BJ (cell line): ENCODE measurements around the gene BLTP3B. TPM values are rescaled to one million over a fixed set of nuclear protein-coding genes. Genes with fewer than 3 reads are reported as not detected.
"Not testable (repeated sequence)": the region's sequence is repeated elsewhere in the genome, so short reads cannot be mapped to it uniquely, and the experiment has no call there.

Experiments used
- CTCF ChIA-PET: fragments of 350-600 bp; formaldehyde crosslinking; extraction: SDS; loops from one replicate; lab custom pipeline; 2021; ENCODE audit warnings: antibody characterized with exemption, inconsistent platforms; lab: Yijun Ruan, JAX
- POLR2A ChIA-PET: fragments of 300-600 bp; sonication (Branson Sonifier 250); formaldehyde crosslinking; extraction: SDS; loops from one replicate; lab custom pipeline; 2021; ENCODE audit warnings: antibody characterized with exemption; lab: Charles Lee
- DNase-seq: peaks from one replicate; pipeline ENCODE4 v3.0.0-alpha.2; 2011; ENCODE audit warnings: low read depth
- H3K27me3 ChIP-seq: 2 replicates; pipeline ENCODE4 v1.6.0; 2011; ENCODE audit warnings: low read length; ENCODE audit not compliant: control insufficient read depth, insufficient read depth
- H3K36me3 ChIP-seq: 2 replicates; pipeline ENCODE4 v1.5.1; 2011; ENCODE audit warnings: low read length; ENCODE audit not compliant: control insufficient read depth, insufficient read depth
- H3K4me3 ChIP-seq: 2 replicates; pipeline ENCODE4 v1.5.1; 2011; ENCODE audit warnings: low read depth, mild to moderate bottlenecking, control low read depth, low read length
- polyA plus RNA-seq: library from polyadenylated mRNA; depleted of rRNA; stranded (reverse); fragments of >200 nt; gene quantifications from 2 replicates; pipeline ENCODE4 v1.2.3, GENCODE V29; 2011
- TF ChIP-seq, protein P1 (sequence below): IDR thresholded peaks from 2 replicates; pipeline ENCODE4 v1.5.1; 2011; ENCODE audit warnings: low read depth, mild to moderate bottlenecking, control low read depth, inconsistent platforms, low read length, moderate library complexity; ENCODE audit not compliant: insufficient read depth

The BLTP3B gene
- polyA plus RNA-seq, 1 experiment, result 11.9 TPM

GRCh38 chr12:100186071-100186470, 43.4 kb upstream of the BLTP3B start:
- CTCF ChIA-PET, result interaction anchor here (1.0 to 1.6 kb wide), 3 partner anchors 14 to 57 kb away, joined by 3 to 4 read pairs (median 3); partner anchors contain the start of gene ACTR6
- TF ChIP-seq, protein P1, sequence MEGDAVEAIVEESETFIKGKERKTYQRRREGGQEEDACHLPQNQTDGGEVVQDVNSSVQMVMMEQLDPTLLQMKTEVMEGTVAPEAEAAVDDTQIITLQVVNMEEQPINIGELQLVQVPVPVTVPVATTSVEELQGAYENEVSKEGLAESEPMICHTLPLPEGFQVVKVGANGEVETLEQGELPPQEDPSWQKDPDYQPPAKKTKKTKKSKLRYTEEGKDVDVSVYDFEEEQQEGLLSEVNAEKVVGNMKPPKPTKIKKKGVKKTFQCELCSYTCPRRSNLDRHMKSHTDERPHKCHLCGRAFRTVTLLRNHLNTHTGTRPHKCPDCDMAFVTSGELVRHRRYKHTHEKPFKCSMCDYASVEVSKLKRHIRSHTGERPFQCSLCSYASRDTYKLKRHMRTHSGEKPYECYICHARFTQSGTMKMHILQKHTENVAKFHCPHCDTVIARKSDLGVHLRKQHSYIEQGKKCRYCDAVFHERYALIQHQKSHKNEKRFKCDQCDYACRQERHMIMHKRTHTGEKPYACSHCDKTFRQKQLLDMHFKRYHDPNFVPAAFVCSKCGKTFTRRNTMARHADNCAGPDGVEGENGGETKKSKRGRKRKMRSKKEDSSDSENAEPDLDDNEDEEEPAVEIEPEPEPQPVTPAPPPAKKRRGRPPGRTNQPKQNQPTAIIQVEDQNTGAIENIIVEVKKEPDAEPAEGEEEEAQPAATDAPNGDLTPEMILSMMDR, result no peak
- DNase-seq, result no peak
- Histone ChIP-seq H3K27me3 (no peaks in the 10 kb centered on the region), H3K4me3 (no peak overlapping the region), H3K36me3 (no peaks in the 10 kb centered on the region)
- POLR2A ChIA-PET, result no interaction called here

- H3K36me3 ChIP-seq, result no peaks in the 10 kb centered on the region
- ChIA-PET CTCF (interaction anchor here (1.0 to 2.2 kb wide), 5 partner anchors 10 to 56 kb away, joined by 3 to 6 read pairs (median 3); partner anchors contain the start of gene ACTR6), POLR2A (no interaction called here)
- TF ChIP-seq, protein P1, result no peak
- no peak overlapping the region for H3K4me3 ChIP-seq
- no peak for DNase-seq
- H3K27me3 ChIP-seq, result no peaks in the 10 kb centered on the region
These were observed 42.8 kb upstream of the BLTP3B start for GRCh38 chr12:100185361-100185894.

DNA sequence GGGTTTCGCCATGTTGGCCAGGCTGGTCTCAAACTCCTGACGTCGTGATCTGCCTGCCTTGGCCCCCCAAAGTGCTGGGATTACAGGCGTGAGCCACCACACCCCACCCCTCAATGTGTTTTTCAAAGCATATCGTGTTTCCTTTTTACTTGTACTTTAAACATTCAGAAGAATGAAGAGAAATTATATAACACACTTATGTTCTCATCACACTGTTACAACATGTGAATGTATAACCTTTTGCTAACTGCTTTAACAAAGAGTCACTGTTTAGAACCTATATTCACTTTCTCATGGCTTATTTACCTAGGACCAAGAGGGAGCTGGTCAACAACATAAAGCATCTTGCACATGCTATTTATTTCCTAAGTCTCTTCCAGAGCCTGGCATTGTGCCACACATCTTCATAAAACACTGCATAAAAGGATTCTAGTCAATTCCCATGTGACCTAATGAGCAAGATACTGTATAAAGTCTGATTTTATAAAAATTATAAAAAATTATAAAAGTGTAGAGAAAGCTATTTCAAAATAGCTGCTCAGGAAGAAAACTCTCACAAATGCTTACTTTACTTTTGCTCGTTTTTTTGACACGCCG, 42.0 kb upstream of the BLTP3B start:
- no peak overlapping the region for H3K4me3 ChIP-seq
- TF ChIP-seq, protein P1, result no peak
- H3K27me3 ChIP-seq, result no peaks in the 10 kb centered on the region
- DNase-seq, result no peak
- POLR2A ChIA-PET, result no interaction called here
- CTCF ChIA-PET, result interaction anchor here (1.3 to 2.2 kb wide), 3 partner anchors 11 to 56 kb away, joined by 3 to 6 read pairs (median 4); no protein-coding TSS in a partner anchor
- H3K36me3 ChIP-seq, result no peaks in the 10 kb centered on the region

DNA sequence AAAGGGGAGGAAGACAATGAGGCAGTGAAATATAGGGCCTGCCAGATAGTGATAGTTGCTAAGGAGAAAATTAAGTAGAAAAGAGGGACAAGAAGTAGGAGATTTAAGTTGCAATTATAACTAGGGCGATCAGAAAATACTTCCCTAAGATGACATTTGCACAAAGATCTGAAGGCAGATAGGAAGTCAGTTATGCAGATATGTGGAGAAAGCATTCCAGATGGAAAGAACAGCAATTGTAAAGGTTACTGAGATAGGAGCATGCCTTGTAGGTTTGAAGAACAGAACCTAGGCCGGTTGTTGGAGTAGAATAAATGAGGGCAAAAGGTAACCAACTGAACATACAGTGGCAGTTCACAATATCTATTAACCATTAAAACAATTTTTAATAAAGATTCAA, 36.6 kb upstream of the BLTP3B start:
- ChIA-PET POLR2A (no interaction called here), CTCF (no interaction called here)
- DNase-seq, result no peak
- Histone ChIP-seq H3K4me3 (no peak overlapping the region), H3K27me3 (no peaks in the 10 kb centered on the region), H3K36me3 (no peaks in the 10 kb centered on the region)
- TF ChIP-seq, protein P1, result no peak

DNA sequence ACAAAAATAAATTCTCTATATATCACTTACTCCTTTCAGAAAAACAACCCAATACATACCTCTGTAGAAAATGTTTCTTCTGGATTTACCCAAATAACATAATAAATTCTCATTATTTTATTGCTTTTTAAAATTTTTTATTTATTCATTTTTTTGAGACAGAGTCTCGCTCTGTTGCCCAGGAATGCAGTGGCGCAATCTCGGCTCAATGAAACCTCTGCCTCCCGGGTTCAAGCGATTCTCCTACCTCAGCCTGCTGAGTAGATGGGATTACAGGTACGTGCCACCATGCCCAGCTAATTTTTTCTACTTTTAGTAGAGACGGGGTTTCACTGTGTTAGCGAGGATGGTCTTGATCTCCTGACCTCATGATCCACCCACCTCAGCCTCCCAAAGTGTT, 33.8 kb upstream of the BLTP3B start:
- H3K27me3 ChIP-seq, POLR2A ChIA-PET, DNase-seq, H3K4me3 ChIP-seq, H3K36me3 ChIP-seq: not testable (repeated sequence)
- CTCF ChIA-PET, result interaction anchor here (0.9 kb wide), 1 partner anchor 15 kb away, joined by 3 read pairs; no protein-coding TSS in a partner anchor
